ENCODE results near the gene MAJIN. TPM values are rescaled to one million over a fixed set of nuclear protein-coding genes. Genes with fewer than 3 reads are reported as not detected.

MAJIN gene
- total RNA-seq, 2 experiments from 2014 or later = not detected

GRCh38 chr11:64934682-64935358 lies 37.1 kb downstream of the MAJIN start:
- ATAC-seq (ENCODE audit: low read depth) (no peak), DNase-seq (no peak)
- H3K27me3 Mint-ChIP-seq = peaks cover 6% of the 10 kb centered on the region
- peaks cover 7% of the 10 kb centered on the region for H3K36me3 Mint-ChIP-seq
- H3K4me3 Mint-ChIP-seq = no peak overlapping the region
- H3K4me1 Mint-ChIP-seq = no peaks in the 10 kb centered on the region
- H3K27ac Mint-ChIP-seq = no peak overlapping the region
- no peaks in the 10 kb centered on the region for H3K9me3 Mint-ChIP-seq
- POLR2A ChIA-PET = no interaction called here

GRCh38 chr11:64933935-64934681 lies 37.8 kb downstream of the MAJIN start:
- no peak overlapping the region for H3K4me3 Mint-ChIP-seq
- no peaks in the 10 kb centered on the region for H3K4me1 Mint-ChIP-seq
- H3K27ac Mint-ChIP-seq = no peak overlapping the region
- DNase-seq = no peak
- ATAC-seq (ENCODE audit: low read depth) = no peak
- H3K9me3 Mint-ChIP-seq = no peaks in the 10 kb centered on the region
- POLR2A ChIA-PET = no interaction called here
- peaks cover 6% of the 10 kb centered on the region for H3K27me3 Mint-ChIP-seq
- H3K36me3 Mint-ChIP-seq = peaks cover 10% of the 10 kb centered on the region

- peaks cover 10% of the 10 kb centered on the region for H3K36me3 Mint-ChIP-seq
- peaks cover 4% of the 10 kb centered on the region for H3K27me3 Mint-ChIP-seq
- ATAC-seq (ENCODE audit: low read depth) = no peak
- H3K27ac Mint-ChIP-seq = peak overlapping the region; percentile 48
- POLR2A ChIA-PET = no interaction called here
- H3K9me3 Mint-ChIP-seq = no peaks in the 10 kb centered on the region
- H3K4me3 Mint-ChIP-seq = no peak overlapping the region
- no peak for DNase-seq
- no peaks in the 10 kb centered on the region for H3K4me1 Mint-ChIP-seq
Measured at GRCh38 chr11:64933213-64933934, 38.5 kb downstream of the MAJIN start.

- H3K4me3 Mint-ChIP-seq = no peak overlapping the region
- DNase-seq (no peak), ATAC-seq (ENCODE audit: low read depth) (no peak)
- peaks cover 13% of the 10 kb centered on the region for H3K36me3 Mint-ChIP-seq
- no peaks in the 10 kb centered on the region for H3K4me1 Mint-ChIP-seq
- no peak overlapping the region for H3K27ac Mint-ChIP-seq
- no peaks in the 10 kb centered on the region for H3K27me3 Mint-ChIP-seq
- H3K9me3 Mint-ChIP-seq = no peaks in the 10 kb centered on the region
- POLR2A ChIA-PET = no interaction called here
Measured at GRCh38 chr11:64932324-64932723, 39.6 kb downstream of the MAJIN start.

GRCh38 chr11:64931290-64931689 lies 40.6 kb downstream of the MAJIN start:
- DNase-seq = no peak
- Mint-ChIP-seq H3K27ac (no peak overlapping the region), H3K4me3 (no peak overlapping the region), H3K4me1 (peaks cover under 1% of the 10 kb centered on the region), H3K9me3 (no peaks in the 10 kb centered on the region), H3K36me3 (peaks cover 14% of the 10 kb centered on the region), H3K27me3 (no peaks in the 10 kb centered on the region)
- ATAC-seq (ENCODE audit: low read depth) = no peak
- POLR2A ChIA-PET = interaction anchor here (0.6 kb wide), 1 partner anchor 450 kb away, joined by 4 read pairs; no protein-coding TSS in a partner anchor

- H3K4me3 Mint-ChIP-seq = no peak overlapping the region
- H3K9me3 Mint-ChIP-seq = no peaks in the 10 kb centered on the region
- POLR2A ChIA-PET = no interaction called here
- no peaks in the 10 kb centered on the region for H3K27me3 Mint-ChIP-seq
- ATAC-seq (ENCODE audit: low read depth) (no peak), DNase-seq (no peak)
- H3K36me3 Mint-ChIP-seq = peaks cover 14% of the 10 kb centered on the region
- no peak overlapping the region for H3K27ac Mint-ChIP-seq
- H3K4me1 Mint-ChIP-seq = peaks cover 2% of the 10 kb centered on the region
Measured at GRCh38 chr11:64930340-64930739, 41.6 kb downstream of the MAJIN start.

- Mint-ChIP-seq H3K27me3 (no peaks in the 10 kb centered on the region), H3K36me3 (peaks cover 14% of the 10 kb centered on the region), H3K4me3 (no peak overlapping the region), H3K27ac (no peak overlapping the region), H3K9me3 (no peaks in the 10 kb centered on the region), H3K4me1 (peaks cover 7% of the 10 kb centered on the region)
- POLR2A ChIA-PET = no interaction called here
- DNase-seq (no peak), ATAC-seq (ENCODE audit: low read depth) (no peak)
Measured at GRCh38 chr11:64929625-64930024, 42.3 kb downstream of the MAJIN start.

GRCh38 chr11:64928957-64929356 lies 43.0 kb downstream of the MAJIN start:
- H3K27me3 Mint-ChIP-seq = no peaks in the 10 kb centered on the region
- no peak overlapping the region for H3K27ac Mint-ChIP-seq
- peaks cover 10% of the 10 kb centered on the region for H3K4me1 Mint-ChIP-seq
- no peak for DNase-seq
- no peak for ATAC-seq (ENCODE audit: low read depth)
- POLR2A ChIA-PET = no interaction called here
- no peaks in the 10 kb centered on the region for H3K9me3 Mint-ChIP-seq
- no peak overlapping the region for H3K4me3 Mint-ChIP-seq
- H3K36me3 Mint-ChIP-seq = peaks cover 13% of the 10 kb centered on the region

GRCh38 chr11:64926689-64927088 lies 45.2 kb downstream of the MAJIN start:
- Mint-ChIP-seq H3K27ac (no peak overlapping the region), H3K4me3 (peak overlapping the region; percentile 22), H3K4me1 (peaks cover 11% of the 10 kb centered on the region), H3K27me3 (no peaks in the 10 kb centered on the region), H3K9me3 (no peaks in the 10 kb centered on the region), H3K36me3 (peaks cover 7% of the 10 kb centered on the region)
- DNase-seq (no peak), ATAC-seq (ENCODE audit: low read depth) (no peak)
- POLR2A ChIA-PET = no interaction called here

GRCh38 chr11:64925536-64926436 lies 46.1 kb downstream of the MAJIN start:
- Mint-ChIP-seq H3K27me3 (no peaks in the 10 kb centered on the region), H3K4me1 (peaks cover 11% of the 10 kb centered on the region), H3K4me3 (peak overlapping the region; percentile 97), H3K36me3 (peaks cover 7% of the 10 kb centered on the region), H3K27ac (no peak overlapping the region), H3K9me3 (no peaks in the 10 kb centered on the region)
- POLR2A ChIA-PET = interaction anchor here (1.0 to 1.5 kb wide), 5 partner anchors 24 to 115 kb away, joined by 3 read pairs; partner anchors contain the start of genes ARL2, MAJIN, MEN1 and SAC3D1
- ATAC-seq (ENCODE audit: low read depth) (no peak), DNase-seq (no peak)

- peaks cover 7% of the 10 kb centered on the region for H3K36me3 Mint-ChIP-seq
- H3K4me3 Mint-ChIP-seq = peak overlapping the region; percentile 97
- ATAC-seq (ENCODE audit: low read depth) = no peak
Measured at GRCh38 chr11:64924910-64925284, 47.0 kb downstream of the MAJIN start.

GRCh38 chr11:64923944-64924909 lies 47.7 kb downstream of the MAJIN start, which contains the start of gene PPP2R5B:
TSS of gene PPP2R5B (plus strand) at chr11:64924689. CDS start at chr11:64925735, 1,046 bp downstream.
- ATAC-seq (ENCODE audit: low read depth) (peak; percentile 93), DNase-seq (peak; percentile 90)

More at GRCh38 chr11:64924910-64925284, 47.0 kb downstream of the MAJIN start:
- DNase-seq = no peak
- H3K27me3 Mint-ChIP-seq = no peaks in the 10 kb centered on the region
- H3K9me3 Mint-ChIP-seq = no peaks in the 10 kb centered on the region
- H3K27ac Mint-ChIP-seq = peak overlapping the region; percentile 54
- peaks cover 11% of the 10 kb centered on the region for H3K4me1 Mint-ChIP-seq
- POLR2A ChIA-PET = interaction anchor here (0.5 to 1.8 kb wide), 16 partner anchors 10 to 256 kb away, joined by 3 to 10 read pairs (median 3); partner anchors contain the start of genes ARL2, BATF2, FAU and MAJIN

More at GRCh38 chr11:64923944-64924909, 47.7 kb downstream of the MAJIN start, which contains the start of gene PPP2R5B:
- Mint-ChIP-seq H3K4me3 (peak within 1 kb of the TSS; percentile 97), H3K36me3 (peaks cover 4% of the 10 kb centered on the region), H3K27ac (peak within 1 kb of the TSS; percentile 100), H3K4me1 (peaks cover 11% of the 10 kb centered on the region), H3K9me3 (no peaks in the 10 kb centered on the region), H3K27me3 (no peaks in the 10 kb centered on the region)
- POLR2A ChIA-PET = interaction anchor here (0.5 to 1.8 kb wide), 21 partner anchors 9 to 974 kb away, joined by 3 to 10 read pairs (median 3); partner anchors contain the start of genes ARL2, BATF2, FAU and MAJIN

Measured in activated naive CD8-positive, alpha-beta T cell treated with anti-CD3 and anti-CD28 coated beads, Interleukin-2, amount 10 ng/mL, durations not matched to agents 7 days and 5 days (primary cell).